Uterus (tissue), 2 donors: ENCODE data around the gene TLK1.

ENCODE experiments used
- CTCF ChIP-seq, 4 experiments: fragments of 200-600 bp in 2 of 4; fragments of 450-650 bp in 2 of 4; sonication (generic) in 2 of 4; IDR thresholded peaks; one replicate each; pipeline ENCODE4 v1.5.1; 2016 to 2019; ENCODE audit warnings: antibody characterized with exemption in 4 of 4, mild to moderate bottlenecking in 2 of 4, moderate library complexity in 1 of 4
- POLR2A ChIP-seq, 2 donors: fragments of 450-650 bp; IDR thresholded peaks; one replicate each; pipeline ENCODE4 v1.6.1; 2016; ENCODE audit warnings: antibody characterized with exemption in 2 of 2, mild to moderate bottlenecking in 1 of 2, moderate library complexity in 1 of 2

DNA sequence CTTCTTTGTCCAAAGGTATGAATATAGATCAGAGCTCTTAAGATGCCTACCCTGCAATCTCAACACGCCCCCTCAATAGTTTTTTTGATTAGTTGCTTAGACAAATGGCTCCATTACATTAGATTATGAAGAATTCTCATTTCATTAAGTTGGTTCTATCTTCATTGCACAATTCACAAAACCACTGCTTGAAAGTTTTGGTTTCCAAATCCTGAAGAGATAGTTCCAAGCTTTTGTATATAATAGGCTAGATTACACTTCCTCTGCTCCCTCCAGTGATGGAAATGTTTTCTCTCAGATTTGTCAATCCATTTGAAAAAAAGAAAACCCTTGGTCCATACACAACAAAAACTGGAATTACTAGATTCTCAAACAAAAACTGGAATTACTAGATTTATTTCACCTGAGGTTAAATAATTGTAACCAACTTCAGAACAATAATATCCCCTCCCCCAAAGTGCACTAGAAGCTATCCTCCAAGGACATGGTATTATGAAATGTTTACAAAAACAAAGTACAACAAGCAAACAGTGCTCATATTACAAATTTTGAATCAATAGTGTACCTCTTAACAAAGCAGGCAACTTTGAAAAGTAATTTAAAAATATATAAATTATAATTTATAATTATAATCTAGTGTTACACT is 6.8 kb upstream of the TLK1 start:
- TF ChIP-seq POLR2A (IDR thresholded peaks at IDR 0.05) = no peak
- no peak for TF ChIP-seq CTCF (IDR thresholded peaks at IDR 0.05)
